T-helper 2 cell (primary cell): ENCODE measurements around the gene NSD2.
A peak's percentile ranks its signal among the peaks of the same experiment; 100 is the strongest.
"Not testable (repeated sequence)": the region's sequence is repeated elsewhere in the genome, so short reads cannot be mapped to it uniquely, and the experiment has no call there.

Experiments used
- DNase-seq, 5 experiments: peaks; one replicate each; pipeline versions ENCODE4 v3.0.0 to v3.0.0-alpha.2; 2012 to 2022

Gene NSD2

GRCh38 chr4:1842339-1842895 lies 28.8 kb upstream of the NSD2 start:
- no peak for DNase-seq

GRCh38 chr4:1842993-1843448 lies 28.2 kb upstream of the NSD2 start:
- no peak for DNase-seq

- no peak for DNase-seq
Observed at GRCh38 chr4:1843852-1844251, 27.3 kb upstream of the NSD2 start.

- DNase-seq = not testable (repeated sequence)
Observed at GRCh38 chr4:1844618-1845017, 26.6 kb upstream of the NSD2 start.

GRCh38 chr4:1846580-1846979 lies 24.6 kb upstream of the NSD2 start:
- DNase-seq = no peak

GRCh38 chr4:1850276-1850675 lies 20.9 kb upstream of the NSD2 start:
- no peak for DNase-seq

GRCh38 chr4:1851160-1851559 lies 20.0 kb upstream of the NSD2 start:
- DNase-seq = no peak

GRCh38 chr4:1851575-1852410 lies 19.4 kb upstream of the NSD2 start:
- no peak for DNase-seq

- no peak for DNase-seq
Observed at GRCh38 chr4:1852904-1853623, 18.1 kb upstream of the NSD2 start.

GRCh38 chr4:1854752-1855151 lies 16.4 kb upstream of the NSD2 start:
- no peak for DNase-seq

- DNase-seq = peak in 1 of 5 experiments; percentile 32
Observed at GRCh38 chr4:1855333-1856070, 15.7 kb upstream of the NSD2 start.

GRCh38 chr4:1856071-1856942 lies 14.9 kb upstream of the NSD2 start, which contains the start of gene LETM1:
Gene LETM1 (minus strand): TSS chr4:1856156. CDS start chr4:1855950, 206 bp downstream.
- peak; percentile 87 to 97 (median 91) for DNase-seq

GRCh38 chr4:1856943-1857699 lies 14.1 kb upstream of the NSD2 start:
- DNase-seq = no peak

GRCh38 chr4:1857931-1858330 lies 13.3 kb upstream of the NSD2 start:
- no peak for DNase-seq

- no peak for DNase-seq
Observed at GRCh38 chr4:1859389-1859753, 11.8 kb upstream of the NSD2 start.

- DNase-seq = peak in 1 of 5 experiments; percentile 37
Observed at GRCh38 chr4:1862055-1862911, 8.9 kb upstream of the NSD2 start.

- DNase-seq = no peak
Observed at GRCh38 chr4:1862961-1863296, 8.3 kb upstream of the NSD2 start.

- DNase-seq = no peak
Observed at GRCh38 chr4:1863297-1864033, 7.7 kb upstream of the NSD2 start.
